ENCODE data around the gene GLB1L3. TPM values are rescaled to one million over a fixed set of nuclear protein-coding genes. Genes with fewer than 3 reads are reported as not detected.
"Not testable (repeated sequence)": the region's sequence is repeated elsewhere in the genome, so short reads cannot be mapped to it uniquely, and the experiment has no call there.

The GLB1L3 gene
- total RNA-seq, 2 experiments from 2014 or later, result 11.2 to 11.9 TPM

DNA sequence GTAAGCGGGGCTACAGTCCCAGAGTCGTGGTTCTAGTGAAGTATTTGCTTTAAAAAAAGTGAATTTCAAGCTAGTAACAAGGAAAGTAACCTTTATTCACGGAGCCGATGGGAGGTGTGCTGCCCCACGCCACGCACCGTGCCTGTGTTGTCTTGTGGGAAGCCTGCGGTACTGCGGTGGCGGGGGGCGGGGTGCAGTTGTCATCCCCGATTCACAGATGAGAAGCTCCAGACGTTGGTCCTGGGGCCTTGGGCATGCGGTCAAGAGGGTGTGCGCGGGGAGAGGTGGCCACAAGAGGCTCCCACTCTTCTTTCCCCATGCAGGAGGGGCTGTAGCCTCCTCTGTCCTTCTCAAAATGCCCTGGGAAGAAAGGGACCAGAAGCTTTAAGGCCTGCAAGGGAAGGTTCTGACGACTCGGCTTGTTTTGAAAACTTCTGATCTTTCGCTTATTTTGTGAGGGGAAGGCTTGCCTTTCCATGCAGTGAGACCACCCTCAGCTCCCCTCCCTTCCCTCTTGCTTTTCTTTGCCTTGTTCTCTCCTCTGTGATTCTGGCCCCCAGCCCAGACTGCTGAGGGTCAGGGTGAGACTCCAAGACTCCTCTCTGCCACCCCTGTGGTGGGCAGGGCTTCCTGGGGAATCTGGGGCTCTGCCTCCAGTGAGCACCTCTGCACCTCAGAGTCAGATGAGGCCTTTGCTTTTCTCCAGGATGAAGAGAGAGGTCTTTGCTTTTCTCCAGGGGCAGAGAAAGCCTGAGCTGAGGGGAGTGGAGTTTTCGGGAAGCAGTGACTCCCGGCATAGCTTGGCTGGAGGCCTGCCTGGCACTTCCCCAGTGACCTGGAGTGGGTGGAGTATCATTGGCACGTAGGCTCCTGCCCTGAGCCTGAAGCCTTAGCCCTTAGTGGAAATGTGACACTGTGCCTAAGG is 6.2 kb downstream of the GLB1L3 start:
- TF ChIP-seq, protein P1, sequence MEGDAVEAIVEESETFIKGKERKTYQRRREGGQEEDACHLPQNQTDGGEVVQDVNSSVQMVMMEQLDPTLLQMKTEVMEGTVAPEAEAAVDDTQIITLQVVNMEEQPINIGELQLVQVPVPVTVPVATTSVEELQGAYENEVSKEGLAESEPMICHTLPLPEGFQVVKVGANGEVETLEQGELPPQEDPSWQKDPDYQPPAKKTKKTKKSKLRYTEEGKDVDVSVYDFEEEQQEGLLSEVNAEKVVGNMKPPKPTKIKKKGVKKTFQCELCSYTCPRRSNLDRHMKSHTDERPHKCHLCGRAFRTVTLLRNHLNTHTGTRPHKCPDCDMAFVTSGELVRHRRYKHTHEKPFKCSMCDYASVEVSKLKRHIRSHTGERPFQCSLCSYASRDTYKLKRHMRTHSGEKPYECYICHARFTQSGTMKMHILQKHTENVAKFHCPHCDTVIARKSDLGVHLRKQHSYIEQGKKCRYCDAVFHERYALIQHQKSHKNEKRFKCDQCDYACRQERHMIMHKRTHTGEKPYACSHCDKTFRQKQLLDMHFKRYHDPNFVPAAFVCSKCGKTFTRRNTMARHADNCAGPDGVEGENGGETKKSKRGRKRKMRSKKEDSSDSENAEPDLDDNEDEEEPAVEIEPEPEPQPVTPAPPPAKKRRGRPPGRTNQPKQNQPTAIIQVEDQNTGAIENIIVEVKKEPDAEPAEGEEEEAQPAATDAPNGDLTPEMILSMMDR (IDR thresholded peaks at IDR 0.05), result no peak
- Mint-ChIP-seq H3K4me3 (no peak overlapping the region), H3K4me1 (ENCODE audit: low read depth) (peaks cover 6% of the 10 kb centered on the region), H3K9me3 (peaks cover 2% of the 10 kb centered on the region), H3K27ac (no peak overlapping the region), H3K27me3 (peaks cover under 1% of the 10 kb centered on the region), H3K36me3 (ENCODE audit: low read depth) (peaks cover 21% of the 10 kb centered on the region)
- intact Hi-C loops (cut with micrococcal nuclease), result no loop called here
- ATAC-seq, result no peak
- CTCF ChIA-PET, result interaction anchor here (1.2 to 1.5 kb wide), 2 partner anchors 20 to 232 kb away, joined by 3 to 4 read pairs; no protein-coding TSS in a partner anchor
- POLR2A ChIA-PET, result interaction anchor here (1.5 kb wide), 1 partner anchor 13 kb away, joined by 3 read pairs; no protein-coding TSS in a partner anchor
- DNase-seq, result no peak

DNA sequence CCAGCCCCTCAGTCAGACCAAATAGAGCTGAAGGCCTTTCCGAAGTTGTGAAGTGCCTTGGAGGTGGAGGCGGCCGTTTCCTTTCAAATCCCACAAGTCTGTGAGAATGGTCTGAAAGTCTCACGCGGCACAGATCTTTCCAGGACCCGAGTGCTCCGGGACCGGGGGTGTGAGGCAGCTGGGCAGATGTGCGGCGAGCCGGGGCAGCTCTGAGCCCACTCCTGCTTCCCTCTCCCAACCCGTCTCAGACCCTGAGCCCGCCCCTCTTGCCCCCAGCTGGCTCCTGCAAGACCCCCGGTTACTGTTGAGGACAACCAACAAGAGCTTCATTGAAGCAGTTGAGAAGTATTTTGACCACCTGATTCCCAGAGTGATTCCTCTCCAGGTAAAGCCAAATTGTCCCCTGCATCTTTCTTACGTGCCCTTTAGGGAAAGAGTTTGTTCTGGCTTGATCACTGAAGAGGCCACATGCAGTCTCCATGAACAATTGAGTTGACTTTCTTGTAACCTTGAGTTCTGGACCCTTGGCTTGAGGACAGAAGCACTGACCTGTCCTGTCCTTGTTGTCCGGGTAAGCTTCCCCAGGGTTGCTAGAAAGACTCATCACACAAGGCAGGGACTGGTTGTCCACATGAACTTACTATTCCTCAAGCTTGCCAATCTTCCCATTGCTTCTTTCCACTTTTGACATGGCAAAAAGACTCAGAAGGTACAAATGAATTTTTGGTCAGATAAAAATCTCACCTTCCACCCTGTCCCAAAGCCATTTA is 7.5 kb downstream of the GLB1L3 start:
- intact Hi-C loops (cut with micrococcal nuclease), result no loop called here
- TF ChIP-seq, protein P1 (IDR thresholded peaks at IDR 0.05), result no peak
- Mint-ChIP-seq H3K9me3 (peaks cover under 1% of the 10 kb centered on the region), H3K27ac (no peak overlapping the region), H3K4me3 (no peak overlapping the region), H3K27me3 (no peaks in the 10 kb centered on the region), H3K4me1 (ENCODE audit: low read depth) (peaks cover 3% of the 10 kb centered on the region), H3K36me3 (ENCODE audit: low read depth) (peaks cover 11% of the 10 kb centered on the region)
- DNase-seq, result no peak
- no peak for ATAC-seq
- POLR2A ChIA-PET, result interaction anchor here (1.0 to 1.5 kb wide), 2 partner anchors 11 to 14 kb away, joined by 3 read pairs; no protein-coding TSS in a partner anchor
- CTCF ChIA-PET, result interaction anchor here (1.5 kb wide), 1 partner anchor 234 kb away, joined by 3 read pairs; no protein-coding TSS in a partner anchor

DNA sequence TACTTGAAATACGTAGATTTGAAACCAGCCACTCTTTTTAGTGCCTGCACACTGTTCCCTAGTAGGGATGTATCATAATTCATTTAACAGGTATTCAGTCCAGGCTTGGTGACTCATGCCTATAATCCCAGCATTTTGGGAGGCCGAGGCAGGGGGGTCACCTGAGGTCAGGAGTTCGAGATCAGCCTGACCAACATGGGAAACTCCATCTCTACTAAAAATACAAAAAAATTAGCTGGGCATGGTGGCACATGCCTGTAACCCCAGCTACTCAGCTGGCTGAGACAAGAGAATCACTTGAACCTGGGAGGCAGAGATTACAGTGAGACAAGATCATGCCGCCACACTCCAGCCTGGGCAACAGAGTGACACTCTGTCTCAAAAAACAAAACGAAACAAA is 8.2 kb downstream of the GLB1L3 start:
- DNase-seq; ATAC-seq; H3K4me1 Mint-ChIP-seq (ENCODE audit: low read depth); H3K27me3 Mint-ChIP-seq; H3K9me3 Mint-ChIP-seq; H3K27ac Mint-ChIP-seq; H3K36me3 Mint-ChIP-seq (ENCODE audit: low read depth); H3K4me3 Mint-ChIP-seq; intact Hi-C loops (cut with micrococcal nuclease): not testable (repeated sequence)
- POLR2A ChIA-PET, result interaction anchor here (1.0 kb wide), 1 partner anchor 11 kb away, joined by 3 read pairs; no protein-coding TSS in a partner anchor
- CTCF ChIA-PET, result interaction anchor here (1.5 kb wide), 1 partner anchor 234 kb away, joined by 3 read pairs; no protein-coding TSS in a partner anchor

DNA sequence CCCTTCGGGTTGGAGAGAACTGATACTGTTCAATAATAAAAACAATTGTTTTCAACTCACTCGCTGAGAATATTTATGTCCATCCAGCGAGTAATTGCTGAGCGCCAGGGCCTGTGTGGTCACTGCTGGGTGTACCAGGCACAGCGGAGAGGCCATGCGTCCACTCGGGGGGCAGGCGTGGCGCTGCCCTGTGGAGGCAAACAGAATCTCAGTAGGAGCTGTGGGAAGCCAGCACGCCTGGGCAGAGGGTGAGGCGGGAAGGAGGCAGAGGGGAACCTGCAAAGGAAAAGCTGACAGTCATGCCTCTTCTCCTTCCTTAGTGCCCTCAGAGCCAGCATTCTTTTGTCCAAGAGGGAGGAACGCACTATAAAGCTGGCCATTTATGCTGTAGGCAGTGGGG is 11.4 kb downstream of the GLB1L3 start:
- ChIA-PET CTCF (no interaction called here), POLR2A (interaction anchor here (1.3 kb wide), 1 partner anchor 12 kb away, joined by 3 read pairs; the partner anchor contains the start of gene GLB1L3)
- Mint-ChIP-seq H3K27me3 (no peaks in the 10 kb centered on the region), H3K9me3 (no peaks in the 10 kb centered on the region), H3K36me3 (ENCODE audit: low read depth) (peaks cover 6% of the 10 kb centered on the region), H3K4me1 (ENCODE audit: low read depth) (no peaks in the 10 kb centered on the region), H3K27ac (no peak overlapping the region), H3K4me3 (no peak overlapping the region)
- DNase-seq (no peak), ATAC-seq (no peak)
- intact Hi-C loops (cut with micrococcal nuclease), result no loop called here
- TF ChIP-seq, protein P1 (IDR thresholded peaks at IDR 0.05), result no peak

DNA sequence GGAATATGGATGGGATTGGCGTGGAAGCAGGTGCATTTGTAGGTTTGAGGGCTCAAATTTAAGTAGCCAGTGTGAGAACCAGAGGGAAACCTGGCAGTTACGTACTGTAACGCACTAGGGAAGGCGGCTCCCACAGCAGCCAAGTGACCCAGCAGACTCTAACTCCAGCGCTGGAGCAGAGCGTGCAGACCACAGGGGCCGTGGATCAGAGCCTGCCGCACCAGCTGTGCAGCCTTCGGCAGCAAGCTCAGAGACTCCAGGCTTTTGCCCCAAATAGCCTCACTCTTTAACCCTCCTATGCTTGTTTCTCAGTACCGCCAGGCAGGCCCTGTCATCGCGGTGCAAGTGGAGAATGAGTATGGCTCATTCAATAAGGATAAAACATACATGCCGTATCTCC is 12.3 kb downstream of the GLB1L3 start:
- ChIA-PET POLR2A (interaction anchor here (1.0 to 1.3 kb wide), 2 partner anchors 13 to 14 kb away, joined by 3 read pairs; partner anchors contain the start of gene GLB1L3), CTCF (no interaction called here)
- intact Hi-C loops (cut with micrococcal nuclease), result no loop called here
- H3K4me1 Mint-ChIP-seq (ENCODE audit: low read depth), result no peaks in the 10 kb centered on the region
- DNase-seq, result no peak
- no peak overlapping the region for H3K4me3 Mint-ChIP-seq
- no peaks in the 10 kb centered on the region for H3K27me3 Mint-ChIP-seq
- ATAC-seq, result no peak
- no peaks in the 10 kb centered on the region for H3K9me3 Mint-ChIP-seq
- no peak overlapping the region for H3K27ac Mint-ChIP-seq
- TF ChIP-seq, protein P1 (IDR thresholded peaks at IDR 0.05), result no peak
- peaks cover 6% of the 10 kb centered on the region for H3K36me3 Mint-ChIP-seq (ENCODE audit: low read depth)
